GM18520 (cell line): ENCODE results near the gene ZC3H4.
A peak's percentile ranks its signal among the peaks of the same experiment; 100 is the strongest.
"Not testable (repeated sequence)": the region's sequence is repeated elsewhere in the genome, so short reads cannot be mapped to it uniquely, and the experiment has no call there.

Source experiments
- ATAC-seq: cut with Tn5 transposase; IDR thresholded peaks from one replicate; pipeline ENCODE4 v1.9.1; 2021; ENCODE audit not compliant: unreplicated experiment

ZC3H4 gene

DNA sequence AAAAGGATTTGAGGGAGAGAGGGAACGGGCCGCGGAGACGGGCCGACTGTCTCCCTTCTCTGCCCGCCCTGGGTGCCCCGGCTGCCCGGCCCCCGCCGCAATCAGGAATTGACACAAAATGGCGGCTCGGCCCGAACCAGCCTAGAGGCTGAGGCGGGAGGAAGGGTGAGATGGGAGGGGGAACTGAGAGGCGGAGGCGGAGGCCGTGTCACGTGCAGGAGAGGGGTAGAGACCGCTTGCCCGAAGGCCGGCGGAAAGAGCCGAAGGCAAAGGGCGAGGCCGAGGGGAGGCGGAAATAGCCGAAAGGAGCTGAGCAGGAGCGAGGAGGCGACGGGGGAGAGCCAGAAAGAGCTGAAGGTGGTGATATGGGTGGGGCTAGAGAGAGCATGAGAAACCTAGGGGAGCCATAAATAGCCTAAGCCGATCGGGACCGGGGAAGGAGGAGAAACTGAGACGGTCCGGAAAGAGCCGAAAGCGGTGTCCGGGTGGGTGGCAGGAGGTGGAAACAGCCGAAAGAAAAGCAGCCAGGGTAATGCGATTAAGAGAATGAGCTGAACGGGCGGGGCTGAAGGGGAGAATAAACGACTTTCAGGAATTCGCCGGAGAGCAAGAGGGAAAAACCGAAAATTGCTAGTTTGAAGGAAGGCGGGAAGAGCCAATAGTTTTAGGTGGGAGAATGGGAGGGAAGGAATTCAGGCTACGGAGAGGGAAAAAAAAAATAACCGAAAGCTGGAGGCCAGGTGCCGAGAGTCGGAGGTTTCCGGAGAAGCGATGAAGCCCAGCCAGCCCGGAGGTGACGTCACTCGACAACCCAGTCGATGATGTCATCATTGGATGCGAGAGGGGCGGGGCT, at the start of gene ZC3H4:
TSS of gene ZC3H4 (minus strand) at position 780 of the 853 bp plus-strand sequence. CDS start 1,192 bp downstream, outside the sequence.
- ATAC-seq: peak; percentile 87

- no peak for ATAC-seq
Measured at GRCh38 chr19:47161876-47162489, 48.4 kb upstream of the ZC3H4 start.

DNA sequence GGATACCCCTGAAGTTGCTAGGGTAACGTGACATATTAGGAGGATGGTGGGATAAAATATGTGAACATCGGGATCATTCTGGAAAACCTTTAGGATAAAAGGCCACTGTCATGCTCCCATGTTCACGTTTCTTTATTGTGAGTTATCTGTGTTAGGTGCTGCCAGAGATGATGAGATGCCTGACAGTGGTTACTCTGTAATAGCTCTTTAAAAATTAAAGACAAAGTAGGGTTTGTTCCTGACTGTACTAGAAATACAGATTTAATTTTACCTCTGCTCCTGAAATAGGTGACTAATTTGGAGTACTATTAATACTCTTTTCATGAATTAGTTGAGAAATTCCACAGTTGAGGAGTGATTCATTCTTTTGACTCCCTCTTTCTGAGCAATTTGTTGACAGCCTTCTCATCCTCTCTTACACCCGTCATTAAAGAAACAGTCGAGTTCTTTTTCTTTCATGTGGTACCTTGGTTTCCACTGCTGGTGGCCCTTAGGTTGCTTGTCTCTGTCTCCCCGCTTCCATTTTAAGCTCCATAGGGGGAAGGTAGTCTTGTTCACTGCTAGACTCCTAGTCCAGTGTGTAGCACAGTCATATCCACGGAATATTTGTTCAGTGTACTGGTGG, 45.4 kb upstream of the ZC3H4 start:
- ATAC-seq: no peak

DNA sequence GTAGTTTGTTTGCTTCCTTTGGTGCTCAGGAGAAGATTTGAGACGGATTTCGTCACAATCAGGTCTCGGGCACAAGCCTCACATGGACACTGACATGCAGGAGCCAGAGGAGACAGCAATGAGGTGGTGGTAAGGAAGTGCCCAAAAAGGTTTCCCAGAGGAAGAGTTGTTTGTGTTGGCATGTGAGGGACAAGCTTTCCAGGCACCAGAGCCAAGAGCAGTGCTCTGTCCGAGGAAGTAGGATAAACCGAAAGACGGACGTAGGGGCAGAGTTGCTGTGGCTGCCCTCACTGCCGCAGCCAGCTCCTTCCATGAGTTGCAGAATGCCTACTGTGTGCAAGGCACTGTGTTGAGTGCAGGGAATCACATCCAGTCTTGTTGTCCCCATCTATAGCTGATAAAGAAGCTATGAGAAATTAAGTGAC, 44.8 kb upstream of the ZC3H4 start:
- no peak for ATAC-seq

- ATAC-seq: no peak
Measured at GRCh38 chr19:47157431-47158321, 44.1 kb upstream of the ZC3H4 start.

DNA sequence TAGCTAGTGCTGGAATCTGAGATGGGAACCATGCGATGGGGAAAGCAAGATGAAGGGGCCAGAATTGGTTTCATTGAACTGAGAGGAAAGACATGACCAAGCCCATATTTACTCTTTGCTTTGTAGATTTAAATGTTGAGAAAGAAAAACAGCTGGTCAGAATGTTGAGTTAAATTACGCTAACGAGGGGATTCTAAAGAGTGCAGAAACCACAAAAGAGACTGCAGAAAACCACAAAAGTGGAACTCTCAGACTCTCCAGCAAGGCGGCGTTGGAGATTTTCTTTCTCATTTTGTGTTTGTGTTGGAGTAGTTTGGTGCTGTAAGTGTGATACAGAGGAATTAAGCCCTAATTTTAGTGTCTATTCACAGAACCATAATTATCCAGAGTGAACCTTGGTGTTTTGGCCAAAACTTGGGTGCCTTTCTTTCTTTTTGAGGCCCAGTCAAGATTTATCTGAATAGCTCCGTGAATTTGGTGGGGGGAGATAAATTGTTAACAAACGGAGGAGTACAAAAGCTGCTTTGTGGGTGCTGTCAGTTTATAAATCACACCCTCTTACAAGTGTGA, 43.4 kb upstream of the ZC3H4 start:
- ATAC-seq: no peak

DNA sequence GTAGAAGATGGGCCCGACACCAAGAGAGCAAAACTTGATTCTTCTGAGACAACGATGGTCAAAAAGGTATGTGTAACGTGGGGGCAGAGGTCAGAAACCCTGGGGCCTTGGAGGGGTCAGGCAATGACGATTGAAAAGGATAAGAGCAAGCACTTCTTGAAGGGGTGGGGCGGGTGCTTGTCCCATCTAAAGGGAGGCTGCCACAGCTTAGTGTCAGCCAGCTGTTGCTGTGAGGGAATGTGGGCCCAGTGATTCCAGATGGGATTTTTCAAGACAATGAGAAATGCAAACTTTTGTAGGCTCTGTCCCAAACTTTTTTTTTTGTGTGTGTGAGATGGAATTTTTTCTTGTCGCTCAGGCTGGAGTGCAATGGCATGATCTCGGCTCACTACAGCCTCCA, 41.6 kb upstream of the ZC3H4 start:
- ATAC-seq: no peak

DNA sequence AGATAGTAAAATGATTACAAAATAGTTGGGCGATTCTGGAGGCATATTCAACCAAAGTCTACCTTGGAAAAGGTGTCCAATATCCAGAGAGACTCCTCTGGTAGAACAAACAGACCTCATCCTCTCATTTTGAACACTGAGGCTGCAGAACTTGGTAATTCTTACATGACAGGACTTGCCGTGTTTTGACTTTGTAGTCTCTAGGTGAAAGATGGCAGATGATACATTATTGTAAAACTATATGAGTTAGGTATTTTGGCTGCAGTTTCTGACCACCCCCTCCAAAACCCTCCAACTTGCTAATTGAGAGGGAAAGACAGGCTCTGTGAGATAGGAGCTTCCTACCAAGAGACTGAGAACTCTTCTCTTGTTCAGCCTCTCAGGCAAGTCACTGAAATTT, 39.7 kb upstream of the ZC3H4 start:
- no peak for ATAC-seq

GRCh38 chr19:47152632-47153031, 39.1 kb upstream of the ZC3H4 start:
- ATAC-seq: no peak

GRCh38 chr19:47152205-47152604, 38.6 kb upstream of the ZC3H4 start:
- ATAC-seq: no peak

- ATAC-seq: no peak
Measured at GRCh38 chr19:47151627-47152026, 38.1 kb upstream of the ZC3H4 start.

DNA sequence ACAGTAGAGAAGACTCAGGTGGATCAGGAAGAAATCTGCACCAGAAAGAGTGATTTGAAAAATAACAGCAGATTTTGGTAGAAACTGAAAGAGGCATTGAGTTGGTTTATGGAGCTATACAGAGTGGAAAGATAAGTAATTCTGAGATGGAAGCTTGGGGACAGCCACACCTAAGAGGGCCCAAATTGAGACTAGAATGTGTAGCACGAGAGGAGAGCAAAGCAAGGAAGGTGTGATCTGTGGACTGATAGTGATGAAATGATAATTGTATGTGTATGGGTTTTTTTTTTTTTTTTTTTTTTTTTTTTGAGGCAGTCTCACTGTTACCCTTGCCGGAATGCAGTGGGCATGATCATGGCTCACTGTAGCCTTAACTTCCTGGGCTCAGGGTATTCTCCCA, 33.3 kb upstream of the ZC3H4 start:
- ATAC-seq: no peak

- ATAC-seq: no peak
Measured at GRCh38 chr19:47145639-47146486, 32.3 kb upstream of the ZC3H4 start.

DNA sequence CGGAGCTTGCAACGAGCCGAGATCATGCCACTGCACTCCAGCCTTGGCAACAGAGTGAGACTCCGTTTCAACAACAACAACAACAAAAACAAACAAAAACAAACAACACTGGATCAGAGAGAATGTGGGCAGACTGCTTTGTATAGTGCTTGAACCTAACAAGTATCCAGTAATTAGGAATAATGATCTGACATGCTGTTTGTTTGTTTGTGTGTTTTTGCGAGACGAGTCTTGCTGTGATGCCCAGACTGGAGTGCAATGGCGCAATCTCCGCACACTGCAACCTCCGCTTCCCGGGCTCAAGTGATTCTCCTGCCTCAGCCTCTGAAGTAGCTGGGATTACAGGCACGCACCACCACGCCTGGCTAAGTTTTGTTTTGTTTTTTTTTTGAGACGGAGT, 31.1 kb upstream of the ZC3H4 start:
- no peak for ATAC-seq

DNA sequence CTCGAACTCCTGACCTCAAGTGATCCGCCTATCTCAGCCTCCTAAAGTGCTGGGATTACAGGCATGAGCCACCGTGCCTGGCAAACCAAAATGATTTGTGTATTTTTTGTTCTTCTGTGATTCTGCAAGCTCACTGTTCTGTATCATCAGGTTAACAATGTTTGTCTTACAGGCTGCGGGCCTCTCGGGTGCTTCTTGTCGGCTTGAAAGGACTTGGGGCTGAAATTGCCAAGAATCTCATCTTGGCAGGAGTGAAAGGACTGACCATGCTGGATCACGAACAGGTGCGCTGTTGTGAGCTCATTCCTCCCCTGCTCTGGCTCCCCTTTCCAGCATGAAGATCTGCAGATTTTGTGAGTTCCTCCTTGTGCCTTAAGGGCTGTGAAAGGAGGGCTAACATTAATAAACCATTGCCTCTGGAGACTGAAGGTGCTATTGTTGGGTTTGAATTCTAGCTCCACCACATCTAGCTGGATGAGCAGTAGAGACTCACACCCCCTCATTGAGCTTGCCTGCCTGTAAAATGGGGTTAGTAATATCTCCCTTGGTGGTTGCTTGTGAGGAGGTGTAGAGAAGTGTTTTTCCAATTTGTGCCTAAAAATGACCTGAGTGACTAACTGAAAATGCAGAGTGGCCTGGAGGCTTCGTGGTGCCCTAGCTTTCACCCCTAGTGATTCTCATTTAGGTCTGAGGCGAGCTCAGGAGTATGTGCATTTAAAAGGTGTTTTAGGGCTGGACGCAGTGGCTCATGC, 29.9 kb upstream of the ZC3H4 start:
- no peak for ATAC-seq

DNA sequence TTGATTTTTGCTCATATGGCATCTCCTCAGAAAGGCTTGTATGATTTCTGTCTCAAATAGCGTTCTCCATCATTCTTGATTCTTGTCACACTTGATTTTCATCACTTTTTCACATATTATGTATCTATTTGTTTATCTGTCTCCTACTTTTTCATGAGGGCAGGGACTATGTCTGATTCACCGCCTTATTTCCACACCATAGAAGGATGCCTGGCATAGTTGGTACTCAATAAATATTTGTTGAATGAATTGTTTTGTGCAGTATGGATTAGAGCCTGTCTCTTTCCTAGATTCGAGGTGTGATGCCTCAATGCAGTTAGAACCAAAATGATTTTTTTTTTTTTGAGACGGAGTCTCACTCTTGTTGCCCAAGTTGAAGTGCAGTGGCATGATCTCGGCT, 29.2 kb upstream of the ZC3H4 start:
- no peak for ATAC-seq

- ATAC-seq: no peak
Measured at GRCh38 chr19:47141695-47142094, 28.1 kb upstream of the ZC3H4 start.

DNA sequence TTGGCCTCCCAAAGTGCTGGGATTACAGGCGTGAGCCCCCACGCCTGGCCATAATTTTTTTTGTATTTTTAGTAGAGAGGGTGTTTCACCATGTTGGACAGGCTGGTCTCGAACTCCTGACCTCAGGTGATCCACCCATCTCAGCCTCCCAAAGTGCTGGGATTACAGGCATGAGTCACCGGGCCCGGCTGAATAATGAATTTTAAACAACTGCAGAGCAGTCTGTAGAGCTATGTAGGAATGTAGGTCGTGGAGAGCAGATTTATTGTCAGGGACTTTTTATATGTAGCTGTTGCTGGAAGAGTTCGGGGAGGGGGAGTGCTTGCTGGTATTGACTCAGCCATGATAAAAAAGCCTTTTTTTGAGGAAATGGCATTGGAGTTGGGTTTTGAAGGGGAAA, 27.7 kb upstream of the ZC3H4 start:
- not testable (repeated sequence) for ATAC-seq

DNA sequence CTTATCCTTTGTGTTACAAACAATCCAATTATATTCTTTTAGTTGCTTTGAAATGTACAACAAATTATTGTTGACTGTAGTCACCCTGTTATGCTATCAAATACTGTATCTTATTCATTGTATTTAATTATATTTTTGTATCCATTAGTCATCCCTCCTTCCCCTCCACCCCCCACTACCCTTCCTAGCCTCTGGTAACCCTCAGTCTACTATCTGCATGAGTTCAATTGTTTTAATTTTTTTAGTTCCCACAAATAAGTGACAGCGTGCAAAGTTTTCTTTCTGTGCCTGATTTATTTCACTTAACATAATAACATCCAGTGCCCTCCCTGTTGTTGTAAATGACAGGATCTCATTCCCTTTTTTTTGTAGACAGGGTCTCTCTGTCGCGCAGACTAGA, 21.6 kb upstream of the ZC3H4 start:
- ATAC-seq: no peak
